NCI-H748 (cell line): ENCODE results near the gene EVC2.

ENCODE experiments used
- DNase-seq: peaks from one replicate; lab custom pipeline; 2025; ENCODE audit not compliant: unreplicated experiment; lab: John Stamatoyannopoulos, UW

Gene EVC2

GRCh38 chr4:5686338-5686737, 22.0 kb downstream of the EVC2 start:
- peak; percentile 43 for DNase-seq

- DNase-seq: no peak
These were observed 23.1 kb downstream of the EVC2 start for GRCh38 chr4:5685296-5685695.

- peak; percentile 67 for DNase-seq
These were observed 24.8 kb downstream of the EVC2 start for GRCh38 chr4:5683566-5683965.

- DNase-seq: no peak
These were observed 29.4 kb downstream of the EVC2 start for GRCh38 chr4:5678977-5679376.

GRCh38 chr4:5676763-5677162, 31.6 kb downstream of the EVC2 start:
- DNase-seq: no peak

- no peak for DNase-seq
These were observed 41.6 kb downstream of the EVC2 start for GRCh38 chr4:5666741-5667140.

GRCh38 chr4:5664778-5665177, 43.6 kb downstream of the EVC2 start:
- DNase-seq: no peak

GRCh38 chr4:5662555-5662954, 45.8 kb downstream of the EVC2 start:
- DNase-seq: no peak

GRCh38 chr4:5661237-5661636, 47.1 kb downstream of the EVC2 start:
- no peak for DNase-seq

GRCh38 chr4:5660185-5660584, 48.2 kb downstream of the EVC2 start:
- DNase-seq: no peak

GRCh38 chr4:5658974-5659373, 49.4 kb downstream of the EVC2 start:
- no peak for DNase-seq

GRCh38 chr4:5656415-5656814, 51.9 kb downstream of the EVC2 start:
- no peak for DNase-seq

- no peak for DNase-seq
These were observed 53.6 kb downstream of the EVC2 start for GRCh38 chr4:5654791-5655190.

GRCh38 chr4:5651089-5651488, 57.3 kb downstream of the EVC2 start:
- no peak for DNase-seq

- DNase-seq: no peak
These were observed 58.3 kb downstream of the EVC2 start for GRCh38 chr4:5650040-5650439.

GRCh38 chr4:5647351-5647750, 61.0 kb downstream of the EVC2 start:
- DNase-seq: no peak

GRCh38 chr4:5640096-5640495, 68.3 kb downstream of the EVC2 start:
- DNase-seq: no peak

GRCh38 chr4:5639556-5639955, 68.8 kb downstream of the EVC2 start:
- DNase-seq: no peak

GRCh38 chr4:5638976-5639375, 69.4 kb downstream of the EVC2 start:
- no peak for DNase-seq

- DNase-seq: no peak
These were observed 70.0 kb downstream of the EVC2 start for GRCh38 chr4:5638316-5638715.

GRCh38 chr4:5636766-5637670, 71.3 kb downstream of the EVC2 start:
- DNase-seq: peak; percentile 74

GRCh38 chr4:5635826-5636195, 72.5 kb downstream of the EVC2 start:
- no peak for DNase-seq

- DNase-seq: no peak
These were observed 75.8 kb downstream of the EVC2 start for GRCh38 chr4:5632571-5632970.
